IMR-90 (cell line): ENCODE data around the gene GNAS. TPM values are rescaled to one million over a fixed set of nuclear protein-coding genes. Genes with fewer than 3 reads are reported as not detected.

Source experiments
- ATAC-seq: fragments of 200-7000 bp; cut with Tn5 transposase; 2 replicates; pipeline ENCODE4 v1.9.1; 2020; ENCODE audit warnings: low read depth, mild to moderate bottlenecking, moderate library complexity
- BruUV-seq: library from RNA; stranded (reverse); fragments of 400-500 nt; replicated peaks from 2 replicates; lab custom pipeline; 2021; lab: Mats Ljungman, UMichigan
- CTCF ChIA-PET: fragments of 300-600 bp; formaldehyde crosslinking; extraction: SDS; loops from one replicate; lab custom pipeline; 2021; ENCODE audit warnings: antibody characterized with exemption; lab: Yijun Ruan, JAX
- POLR2A ChIA-PET: fragments of 300-600 bp; sonication (Branson Sonifier 250); formaldehyde crosslinking; loops from one replicate; lab custom pipeline; 2022; ENCODE audit warnings: antibody characterized with exemption; ENCODE audit not compliant: unreplicated experiment; lab: Charles Lee
- DNase-seq: peaks from one replicate; pipeline ENCODE4 v3.0.0; 2013
- H2AFZ ChIP-seq: replicated peaks from 2 replicates; pipeline ENCODE3; 2013; ENCODE audit warnings: low read length, mild to moderate bottlenecking; ENCODE audit not compliant: poor library complexity
- H2AK5ac ChIP-seq: 2 replicates; pipeline ENCODE4 v1.6.1; 2013; ENCODE audit warnings: low read depth, low read length, inconsistent platforms
- H2AK9ac ChIP-seq: replicated peaks from 2 replicates; pipeline ENCODE3; 2013; ENCODE audit warnings: mild to moderate bottlenecking, low read depth, low read length, moderate library complexity; ENCODE audit not compliant: poor library complexity
- H2BK120ac ChIP-seq: 2 replicates; pipeline ENCODE4 v1.6.1; 2013; ENCODE audit warnings: low read depth, low read length, inconsistent platforms
- H2BK15ac ChIP-seq: 3 replicates; pipeline ENCODE4 v1.6.1; 2013; ENCODE audit warnings: low read depth, low read length, inconsistent platforms
- H2BK20ac ChIP-seq: 2 replicates; pipeline ENCODE4 v1.6.1; 2013; ENCODE audit warnings: low read depth, mild to moderate bottlenecking, inconsistent platforms, low read length, moderate library complexity
- H2BK5ac ChIP-seq: 2 replicates; pipeline ENCODE4 v1.6.1; 2013; ENCODE audit warnings: mild to moderate bottlenecking, low read depth, low read length, inconsistent platforms; ENCODE audit not compliant: poor library complexity, severe bottlenecking
- H3K14ac ChIP-seq: replicated peaks from 2 replicates; pipeline ENCODE4 v1.6.1; 2013; ENCODE audit warnings: low read depth, low read length, inconsistent platforms
- H3K18ac ChIP-seq: 2 replicates; pipeline ENCODE4 v1.6.1; 2013; ENCODE audit warnings: low read depth, low read length, control low read depth
- H3K23ac ChIP-seq: 2 replicates; pipeline ENCODE4 v1.6.1; 2013; ENCODE audit warnings: low read depth, low read length, inconsistent platforms
- H3K27ac ChIP-seq: 2 replicates; pipeline ENCODE4 v1.5.1; 2013; ENCODE audit warnings: mild to moderate bottlenecking, control low read depth, low read length; ENCODE audit not compliant: insufficient read depth
- H3K27me3 ChIP-seq: 2 replicates; pipeline ENCODE4 v1.6.1; 2013; ENCODE audit warnings: low read length; ENCODE audit not compliant: control insufficient read depth, insufficient read depth
- H3K36me3 ChIP-seq: 2 replicates; pipeline ENCODE4 v1.6.1; 2013; ENCODE audit warnings: low read length, mixed read lengths; ENCODE audit not compliant: control insufficient read depth, insufficient read depth
- H3K4ac ChIP-seq: 2 replicates; pipeline ENCODE4 v1.6.1; 2013; ENCODE audit warnings: low read depth, low read length, inconsistent platforms
- H3K4me1 ChIP-seq: 2 replicates; pipeline ENCODE4 v1.6.1; 2013; ENCODE audit warnings: low read length, mixed read lengths; ENCODE audit not compliant: control insufficient read depth, insufficient read depth
- H3K4me2 ChIP-seq: 2 replicates; pipeline ENCODE4 v1.6.1; 2013; ENCODE audit warnings: low read depth, mild to moderate bottlenecking, control low read depth, low read length, moderate library complexity
- H3K4me3 ChIP-seq: 2 replicates; pipeline ENCODE4 v1.5.1; 2013; ENCODE audit warnings: low read depth, mild to moderate bottlenecking, control low read depth, low read length, moderate library complexity; ENCODE audit not compliant: insufficient read depth
- H3K56ac ChIP-seq: 2 replicates; pipeline ENCODE4 v1.6.1; 2013; ENCODE audit warnings: low read length, inconsistent platforms; ENCODE audit not compliant: insufficient read depth; ENCODE audit errors: extremely low read depth
- H3K79me1 ChIP-seq, 2 experiments: 2 replicates each; pipeline ENCODE4 v1.6.1; 2013; ENCODE audit warnings: low read length in 2 of 2, inconsistent platforms in 1 of 2, low read depth in 1 of 2
- H3K9ac ChIP-seq: 2 replicates; pipeline ENCODE4 v1.6.1; 2013; ENCODE audit warnings: low read depth, low read length, control low read depth
- H3K9me1 ChIP-seq: 2 replicates; pipeline ENCODE4 v1.6.1; 2013; ENCODE audit warnings: low read length, inconsistent platforms; ENCODE audit not compliant: insufficient read depth
- H3K9me3 ChIP-seq: 2 replicates; pipeline ENCODE4 v1.6.1; 2013; ENCODE audit warnings: low read length; ENCODE audit not compliant: control insufficient read depth, insufficient read depth
- H4K20me1 ChIP-seq: 2 replicates; pipeline ENCODE4 v1.6.1; 2013; ENCODE audit warnings: low read length, inconsistent platforms; ENCODE audit not compliant: insufficient read depth
- H4K5ac ChIP-seq: 2 replicates; pipeline ENCODE4 v1.6.1; 2013; ENCODE audit warnings: mild to moderate bottlenecking, low read depth, low read length, control low read depth
- H4K8ac ChIP-seq, 2 experiments: 2 replicates each; pipeline ENCODE4 v1.6.1; 2013; ENCODE audit warnings: low read depth in 2 of 2, low read length in 2 of 2, control low read depth in 1 of 2, inconsistent platforms in 1 of 2
- H4K91ac ChIP-seq: 2 replicates; pipeline ENCODE4 v1.6.1; 2013; ENCODE audit warnings: low read depth, low read length, inconsistent platforms; ENCODE audit not compliant: insufficient read depth
- RCOR1 ChIP-seq: IDR thresholded peaks from 2 replicates; pipeline ENCODE4 v1.6.1; 2012; ENCODE audit warnings: mild to moderate bottlenecking, low read length, improper control_type of control experiment; ENCODE audit not compliant: insufficient replicate concordance
- WGBS, 2 experiments: methylation state at CpG; one replicate each; pipeline versions ENCODE4 v1.1.5 to v1.1.7; 2013; ENCODE audit warnings: missing lambda C conversion rate in 2 of 2; ENCODE audit not compliant: insufficient read length in 1 of 2; ENCODE audit errors: extremely low coverage in 2 of 2; 5-methylcytosine and 5-hydroxymethylcytosine counted together
- dilution Hi-C: fragments of 300-500 bp; cut with HindIII; formaldehyde crosslinking; loops from one replicate; pipeline ENCODE4 v1.14.3; 2018; ENCODE audit warnings: low sequenced_read_pairs; ENCODE audit not compliant: unreplicated experiment
- in situ Hi-C: fragments of 300-500 bp; cut with MboI; formaldehyde crosslinking; loops from 3 replicates; pipeline ENCODE4 v1.14.3; 2019; ENCODE audit warnings: low sequenced_read_pairs, inconsistent platforms, mixed read lengths
- intact Hi-C: fragments of 100-400 bp; cut with micrococcal nuclease; formaldehyde crosslinking; loops from 2 replicates; pipeline ENCODE4 v1.10.0; 2022
- polyA plus RNA-seq, 3 experiments: library from polyadenylated mRNA; depleted of rRNA; stranded (reverse); fragments of >200 nt; gene quantifications; 2 replicates each; pipeline ENCODE4 v1.2.3, GENCODE V29; 2012; ENCODE audit warnings: low replicate concordance in 1 of 3
- total RNA-seq: library from RNA; depleted of rRNA; stranded (reverse); fragments of >200 nt; gene quantifications from 2 replicates; pipeline ENCODE4 v1.2.3, GENCODE V29; 2012

GNAS gene
- total and polyA plus RNA-seq, 2 of the 4 experiments (the other 2 are of a cell fraction), result 397 to 1,356 TPM

DNA sequence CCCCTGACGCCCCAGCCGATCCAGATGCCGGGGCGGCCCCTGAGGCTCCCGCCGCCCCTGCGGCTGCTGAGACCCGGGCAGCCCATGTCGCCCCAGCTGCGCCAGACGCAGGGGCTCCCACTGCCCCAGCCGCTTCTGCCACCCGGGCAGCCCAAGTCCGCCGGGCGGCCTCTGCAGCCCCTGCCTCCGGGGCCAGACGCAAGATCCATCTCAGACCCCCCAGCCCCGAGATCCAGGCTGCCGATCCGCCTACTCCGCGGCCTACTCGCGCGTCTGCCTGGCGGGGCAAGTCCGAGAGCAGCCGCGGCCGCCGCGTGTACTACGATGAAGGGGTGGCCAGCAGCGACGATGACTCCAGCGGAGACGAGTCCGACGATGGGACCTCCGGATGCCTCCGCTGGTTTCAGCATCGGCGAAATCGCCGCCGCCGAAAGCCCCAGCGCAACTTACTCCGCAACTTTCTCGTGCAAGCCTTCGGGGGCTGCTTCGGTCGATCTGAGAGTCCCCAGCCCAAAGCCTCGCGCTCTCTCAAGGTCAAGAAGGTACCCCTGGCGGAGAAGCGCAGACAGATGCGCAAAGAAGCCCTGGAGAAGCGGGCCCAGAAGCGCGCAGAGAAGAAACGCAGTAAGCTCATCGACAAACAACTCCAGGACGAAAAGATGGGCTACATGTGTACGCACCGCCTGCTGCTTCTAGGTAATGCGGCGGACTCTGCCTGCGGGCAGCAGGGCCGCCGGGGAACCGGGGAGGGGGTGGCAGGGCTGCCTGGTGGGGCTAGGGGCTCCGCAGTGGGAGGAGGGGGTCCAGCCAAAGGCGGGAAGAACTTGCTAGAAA is 2.3 kb downstream of the GNAS start:
- peak overlapping the region; percentile 72 for H3K4me2 ChIP-seq
- H3K9me1 ChIP-seq, result no peaks in the 10 kb centered on the region
- H3K56ac ChIP-seq, result no peak overlapping the region
- peaks cover 51% of the 10 kb centered on the region for H3K27me3 ChIP-seq
- H2BK5ac ChIP-seq, result no peak overlapping the region
- H2BK120ac ChIP-seq, result no peak overlapping the region
- H3K14ac ChIP-seq, result no peak overlapping the region
- H4K5ac ChIP-seq, result no peak overlapping the region
- no TSS peak for BruUV-seq
- no peaks in the 10 kb centered on the region for H3K4me1 ChIP-seq
- CTCF ChIA-PET, result no interaction called here
- dilution Hi-C loops, result no loop called here
- DNase-seq, result no peak
- H3K9me3 ChIP-seq, result no peaks in the 10 kb centered on the region
- no peak overlapping the region for H2AK9ac ChIP-seq
- no peak overlapping the region for H2AK5ac ChIP-seq
- no peak overlapping the region for H3K23ac ChIP-seq
- H3K4me3 ChIP-seq, result peak overlapping the region; percentile 20; the same call in 1 of the 2 replicates
- no peak overlapping the region for H2BK15ac ChIP-seq
- no peak overlapping the region for H3K4ac ChIP-seq
- H4K20me1 ChIP-seq, result no peaks in the 10 kb centered on the region; the same call in 1 of the 2 replicates
- H3K18ac ChIP-seq, result no peak overlapping the region
- in situ Hi-C loops, result loop anchor here (10.0 kb wide), 2 partner anchors 380 to 630 kb away; partner anchors contain the start of gene ANKRD60
- POLR2A ChIA-PET, result interaction anchor here (0.7 kb wide), 1 partner anchor 1249 kb away, joined by 4 read pairs; no protein-coding TSS in a partner anchor
- TF ChIP-seq RCOR1, result no peak
- no peak overlapping the region for H4K8ac ChIP-seq
- WGBS, 2 experiments, result 48% methylated on average over 57 of the region's 75 CpGs; no CpG with 5 or more reads in 1 of the 2 experiments
- intact Hi-C loops, result loop anchor here (5.0 kb wide), 1 partner anchor 163 kb away; the partner anchor contains the start of gene NPEPL1
- no peak overlapping the region for H3K27ac ChIP-seq
- peaks cover 0 to 11% of the 10 kb centered on the region in 2 experiments; a peak in 3 of 4 replicates for H3K79me1 ChIP-seq
- H2AFZ ChIP-seq, result peak overlapping the region; percentile 27
- H3K9ac ChIP-seq, result no peak overlapping the region
- ATAC-seq, result peak; percentile 10
- H4K91ac ChIP-seq, result no peak overlapping the region
- no peaks in the 10 kb centered on the region for H3K36me3 ChIP-seq
- no peak overlapping the region for H2BK20ac ChIP-seq
